Fibroblast of skin of right quadriceps (primary cell): ENCODE results near the gene ABCA7.

ENCODE experiments used
- DNase-seq: peaks from one replicate; pipeline ENCODE4 v3.0.0-alpha.2; 2013

The ABCA7 gene

GRCh38 chr19:1073063-1073955, 33.4 kb downstream of the ABCA7 start:
- no peak for DNase-seq

DNA sequence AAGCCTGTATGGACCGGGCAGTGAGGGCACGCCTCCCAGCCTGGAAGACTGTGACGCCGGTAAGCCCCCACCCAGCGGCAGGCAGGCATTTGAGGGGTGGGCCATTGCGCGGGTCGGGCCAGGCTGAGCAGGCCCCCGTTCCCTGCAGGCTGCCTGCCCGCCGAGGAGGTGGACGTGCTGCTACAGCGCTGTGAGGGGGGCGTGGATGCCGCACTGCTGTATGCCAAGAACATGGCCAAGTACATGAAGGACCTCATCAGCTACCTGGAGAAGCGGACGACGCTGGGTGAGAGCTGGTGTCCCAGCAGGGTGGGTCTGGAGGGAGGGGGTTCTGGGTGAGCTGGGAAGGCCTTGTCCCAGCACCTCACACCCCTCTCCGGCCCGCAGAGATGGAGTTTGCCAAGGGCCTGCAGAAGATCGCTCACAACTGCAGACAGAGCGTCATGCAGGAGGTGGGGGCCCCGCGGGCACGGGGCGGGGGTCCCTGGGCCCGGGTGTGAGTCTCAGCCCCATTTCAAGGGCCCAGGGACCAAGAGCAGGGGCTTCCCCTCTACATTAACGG, 34.1 kb downstream of the ABCA7 start:
- no peak for DNase-seq

- DNase-seq = no peak
Observed at GRCh38 chr19:1074544-1075283, 34.8 kb downstream of the ABCA7 start.

GRCh38 chr19:1076046-1076386, 36.1 kb downstream of the ABCA7 start:
- DNase-seq = no peak

DNA sequence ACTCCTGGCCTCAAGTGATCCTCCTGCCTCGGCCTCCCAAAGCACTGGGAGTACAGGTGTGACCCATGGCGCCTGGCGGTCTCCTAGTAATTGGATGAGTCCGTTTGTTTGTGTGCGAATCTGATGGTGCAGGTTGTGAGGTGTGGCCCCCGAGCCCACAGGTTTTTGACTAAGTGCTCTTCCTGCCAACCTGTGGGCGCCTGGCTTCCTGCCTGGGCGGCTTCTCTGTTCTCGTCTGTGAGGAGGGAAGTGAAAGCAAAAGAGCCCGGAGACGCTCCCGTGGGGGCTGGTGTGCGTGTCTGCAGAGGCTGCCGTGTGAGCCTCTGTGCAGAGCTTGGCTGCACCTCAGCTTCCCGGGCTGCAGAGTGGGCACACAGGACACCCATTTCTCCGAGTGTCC, 37.0 kb downstream of the ABCA7 start:
- no peak for DNase-seq

DNA sequence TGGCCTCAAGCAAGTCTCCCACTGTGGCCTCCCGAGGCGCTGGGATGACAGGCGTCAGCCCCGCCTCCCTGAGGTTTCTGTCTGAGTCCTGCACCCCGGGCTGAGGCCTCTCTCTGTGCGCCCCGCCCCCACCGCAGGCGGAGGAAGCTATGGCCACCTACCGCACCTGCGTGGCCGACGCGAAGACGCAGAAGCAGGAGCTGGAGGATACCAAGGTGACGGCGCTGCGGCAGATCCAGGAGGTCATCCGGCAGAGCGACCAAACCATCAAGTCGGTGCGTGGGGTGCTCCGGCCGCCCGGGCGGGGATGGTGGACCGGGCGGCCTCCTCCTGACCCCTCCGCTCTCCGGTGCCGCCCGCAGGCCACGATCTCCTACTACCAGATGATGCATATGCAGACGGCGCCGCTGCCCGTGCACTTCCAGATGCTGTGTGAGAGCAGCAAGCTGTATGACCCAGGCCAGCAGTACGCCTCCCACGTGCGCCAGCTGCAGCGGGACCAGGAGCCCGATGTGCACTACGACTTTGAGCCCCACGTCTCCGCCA, 39.7 kb downstream of the ABCA7 start:
- no peak for DNase-seq

DNA sequence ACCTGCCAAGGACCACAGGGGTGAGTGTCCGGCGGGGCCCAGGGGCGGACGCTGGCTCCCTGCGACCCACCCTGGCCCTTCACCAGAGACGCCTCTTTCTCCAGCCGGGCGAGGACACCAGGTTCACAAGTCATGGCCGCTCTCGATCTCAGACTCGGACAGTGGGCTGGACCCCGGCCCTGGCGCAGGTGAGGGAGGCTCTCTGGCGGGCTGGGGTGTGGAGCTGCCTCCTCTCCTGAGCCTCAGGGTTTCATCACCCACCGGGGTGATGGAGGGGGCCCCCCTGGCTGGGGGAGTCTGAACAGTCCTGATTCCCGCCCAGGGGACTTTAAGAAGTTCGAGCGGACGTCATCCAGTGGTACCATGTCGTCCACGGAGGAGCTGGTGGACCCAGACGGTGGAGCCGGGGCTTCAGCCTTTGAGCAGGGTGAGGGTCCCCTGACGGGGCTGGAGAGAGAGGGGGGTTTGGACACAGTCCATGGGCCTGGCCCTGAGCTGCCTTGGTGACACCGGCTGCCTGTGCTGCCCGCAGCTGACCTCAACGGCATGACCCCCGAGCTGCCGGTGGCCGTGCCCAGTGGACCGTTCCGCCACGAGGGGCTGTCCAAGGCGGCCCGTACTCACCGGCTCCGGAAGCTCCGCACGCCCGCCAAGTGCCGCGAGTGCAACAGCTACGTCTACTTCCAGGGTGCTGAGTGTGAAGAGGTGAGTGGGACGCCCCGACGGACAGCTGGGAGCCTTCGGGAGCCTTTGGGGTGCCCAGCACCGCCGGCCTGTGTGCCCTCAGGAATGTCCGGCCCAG, 40.7 kb downstream of the ABCA7 start:
- DNase-seq = no peak

DNA sequence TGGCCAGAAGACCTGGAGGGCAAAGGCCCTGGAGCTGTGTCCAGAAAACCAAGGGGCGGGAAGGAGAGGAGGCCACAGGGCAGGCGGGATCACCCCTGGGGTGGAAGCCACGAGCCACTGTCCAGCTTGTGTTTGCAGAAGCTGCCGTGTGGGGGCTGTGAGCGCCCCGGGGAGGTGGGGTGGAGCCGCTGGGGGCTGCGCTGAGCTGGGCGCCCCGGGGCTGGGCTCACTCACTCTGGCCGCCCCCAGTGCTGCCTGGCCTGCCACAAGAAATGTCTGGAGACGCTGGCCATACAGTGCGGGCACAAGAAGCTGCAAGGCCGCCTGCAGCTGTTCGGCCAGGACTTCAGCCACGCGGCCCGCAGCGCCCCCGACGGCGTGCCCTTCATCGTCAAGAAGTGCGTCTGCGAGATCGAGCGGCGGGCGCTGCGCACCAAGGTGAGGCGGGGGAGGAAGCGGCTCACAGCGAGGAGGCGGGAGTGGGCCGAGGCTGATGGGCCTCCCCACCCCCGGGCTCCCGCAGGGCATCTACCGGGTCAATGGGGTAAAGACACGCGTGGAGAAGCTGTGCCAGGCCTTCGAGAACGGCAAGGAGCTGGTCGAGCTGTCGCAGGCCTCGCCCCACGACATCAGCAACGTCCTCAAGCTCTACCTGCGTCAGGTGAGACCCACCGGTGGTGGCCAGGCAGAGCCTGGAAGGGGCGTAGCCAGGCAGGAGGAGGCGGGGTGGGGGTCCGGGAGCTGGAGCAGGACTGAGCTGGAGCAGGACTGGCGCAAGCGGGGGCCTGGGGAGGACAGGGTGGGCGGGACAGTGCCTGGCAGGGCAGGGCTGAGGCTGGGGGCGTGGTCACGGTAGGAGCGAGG, 41.6 kb downstream of the ABCA7 start:
- DNase-seq = no peak

GRCh38 chr19:1082165-1082927, 42.4 kb downstream of the ABCA7 start:
- DNase-seq = no peak

- DNase-seq = no peak
Observed at GRCh38 chr19:1082928-1083816, 43.3 kb downstream of the ABCA7 start.

DNA sequence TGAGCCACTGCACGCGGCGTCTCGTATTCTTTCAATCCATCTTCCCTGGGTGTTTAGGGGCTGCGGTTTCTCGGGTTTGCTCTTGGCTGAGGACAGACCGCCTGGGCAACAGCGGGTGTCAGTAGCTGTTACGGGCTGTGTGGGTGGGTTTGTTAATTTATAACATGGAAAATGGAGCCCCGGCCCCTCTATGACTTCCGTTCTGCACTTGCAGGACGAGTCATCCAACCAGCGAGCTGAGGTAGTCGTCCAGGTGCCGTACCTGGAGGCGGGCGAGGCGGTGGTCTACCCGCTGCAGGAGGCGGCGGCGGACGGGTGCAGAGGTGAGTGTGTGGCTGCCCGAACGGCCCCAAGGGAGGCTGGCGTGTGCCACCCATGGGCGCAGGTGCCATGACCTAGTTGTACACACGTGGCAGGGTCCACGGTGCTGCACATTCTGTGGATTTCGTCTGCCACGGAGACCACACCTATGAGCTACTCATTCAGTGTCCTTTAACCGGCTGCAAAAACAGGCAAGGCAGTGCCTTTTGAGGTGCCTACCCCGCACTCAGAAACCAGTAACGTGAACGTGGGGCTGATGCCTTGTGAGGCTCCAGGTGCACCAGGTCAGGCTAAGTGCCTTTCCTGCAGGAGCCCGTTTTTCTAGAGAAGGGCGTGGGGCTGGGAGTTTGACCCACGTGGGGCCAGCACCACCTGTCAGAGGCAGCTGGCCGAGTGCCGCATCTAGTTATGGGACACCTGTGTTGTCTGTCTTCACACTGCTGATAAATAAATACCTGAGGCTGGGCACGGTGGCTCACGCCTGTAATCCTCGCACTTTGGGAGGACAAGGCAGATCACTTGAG, 44.3 kb downstream of the ABCA7 start:
- DNase-seq = no peak

DNA sequence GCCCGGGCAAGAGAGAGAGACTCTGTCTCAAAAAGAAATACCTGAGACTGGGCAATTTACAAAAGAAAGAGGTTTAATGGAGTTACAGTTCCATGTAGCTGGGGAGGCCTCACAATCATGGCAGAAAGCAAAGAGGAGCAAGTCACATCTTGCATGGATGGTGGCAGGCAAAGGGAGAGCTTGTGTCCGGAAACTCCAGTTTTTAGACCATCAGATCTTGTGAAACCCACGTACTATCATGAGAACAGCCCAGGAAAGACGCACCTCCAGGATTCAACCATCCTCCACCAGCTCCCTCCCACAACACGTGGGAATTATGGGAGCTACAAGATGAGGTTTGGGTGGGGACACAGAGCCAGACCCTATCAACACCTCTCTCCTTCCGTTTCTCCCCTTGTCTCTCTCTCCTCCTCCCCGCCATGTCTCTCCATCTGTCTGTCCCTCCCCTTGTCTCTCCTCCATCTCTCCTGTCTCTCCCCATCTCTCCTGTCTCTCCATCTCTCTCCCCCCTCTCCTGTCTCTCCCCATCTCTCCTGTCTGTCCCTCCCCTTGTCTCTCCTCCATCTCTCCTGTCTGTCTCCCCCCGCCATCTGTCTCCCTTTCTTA, 45.2 kb downstream of the ABCA7 start:
- DNase-seq = no peak

DNA sequence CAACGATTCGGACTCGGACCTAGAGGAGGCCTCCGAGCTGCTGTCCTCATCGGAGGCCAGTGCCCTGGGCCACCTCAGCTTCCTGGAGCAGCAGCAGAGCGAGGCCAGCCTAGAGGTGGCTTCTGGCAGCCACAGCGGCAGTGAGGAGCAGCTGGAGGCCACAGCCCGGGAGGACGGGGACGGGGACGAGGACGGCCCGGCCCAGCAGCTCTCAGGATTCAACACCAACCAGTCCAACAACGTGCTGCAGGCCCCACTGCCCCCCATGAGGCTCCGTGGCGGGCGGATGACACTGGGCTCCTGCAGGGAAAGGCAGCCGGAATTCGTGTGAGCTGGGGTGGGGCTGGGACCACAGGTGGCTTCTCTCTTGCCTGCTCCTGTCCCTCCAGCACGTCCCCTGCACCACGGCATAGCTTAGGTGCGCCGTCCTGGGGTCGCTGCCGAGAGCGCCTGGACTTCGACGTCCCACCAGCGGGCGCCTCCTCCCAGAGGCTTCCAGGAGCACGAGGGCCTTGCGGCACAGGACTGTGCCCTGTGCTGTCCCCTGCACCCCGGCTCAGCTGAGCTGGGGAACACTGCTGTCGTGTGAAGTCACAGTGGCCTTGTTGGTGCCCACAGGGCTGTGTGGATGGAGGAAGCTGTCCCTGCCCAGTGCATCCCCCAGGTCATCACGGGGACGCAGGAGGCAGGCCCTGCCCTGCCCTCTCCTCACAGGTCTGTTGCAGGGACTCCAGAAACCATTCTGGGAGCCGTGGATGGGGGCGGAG, 46.0 kb downstream of the ABCA7 start:
- DNase-seq = no peak

GRCh38 chr19:1086613-1087012, 46.7 kb downstream of the ABCA7 start:
- DNase-seq = no peak

GRCh38 chr19:1087813-1088415, 48.0 kb downstream of the ABCA7 start:
- DNase-seq = no peak

DNA sequence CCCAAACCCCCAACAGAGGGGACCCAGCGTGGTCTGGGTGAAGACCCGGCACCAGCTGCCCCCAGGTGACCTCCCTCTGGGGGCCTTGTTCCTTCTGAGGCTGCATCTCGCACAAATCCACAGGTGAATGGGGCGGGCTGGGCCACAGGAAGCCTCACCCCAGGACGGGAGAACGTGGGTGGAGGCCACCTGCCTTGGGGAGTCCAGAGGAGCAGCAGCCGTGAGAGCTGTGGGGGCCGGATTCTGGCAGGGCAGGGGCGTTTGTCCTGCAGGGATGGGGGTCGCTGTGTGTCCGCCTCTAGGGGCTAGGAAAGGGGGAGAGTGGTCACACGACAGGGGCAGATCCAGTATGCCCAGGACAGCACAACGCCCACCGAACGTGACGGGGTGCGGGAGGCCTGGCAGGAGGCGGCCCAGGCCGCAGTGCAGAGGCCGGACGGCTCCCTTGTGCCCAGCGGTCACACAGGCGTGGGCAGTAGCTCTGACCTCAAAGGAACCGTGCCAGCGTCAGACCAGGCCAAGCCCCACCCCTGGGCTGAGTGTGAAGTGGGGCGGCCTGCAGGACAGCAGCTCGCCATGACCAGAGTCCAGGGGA, 48.6 kb downstream of the ABCA7 start:
- DNase-seq = no peak
